Upper lobe of left lung (tissue), 6 donors: ENCODE results near the gene FOLR1. TPM values are rescaled to one million over a fixed set of nuclear protein-coding genes. Genes with fewer than 3 reads are reported as not detected.

ENCODE experiments used
- ATAC-seq, 2 donors: fragments of 200-7000 bp; cut with Tn5 transposase; one replicate each; pipeline ENCODE4 v1.9.1; 2022; ENCODE audit warnings: mild to moderate bottlenecking in 2 of 2, moderate library complexity in 2 of 2; ENCODE audit not compliant: low FRiP score in 2 of 2
- DNase-seq, 2 donors: peaks; one replicate each; pipeline ENCODE4 v3.0.0-alpha.2; 2019 to 2020
- H3K27ac ChIP-seq, 4 donors: fragments of 200-600 bp; sonication (generic); one replicate each; pipeline ENCODE4 v1.5.1; 2016 to 2019
- H3K27me3 ChIP-seq, 4 donors: fragments of 200-600 bp; sonication (generic); one replicate each; pipeline ENCODE4 v1.5.1; 2017 to 2019
- H3K36me3 ChIP-seq, 4 donors: fragments of 200-600 bp; sonication (generic); one replicate each; pipeline ENCODE4 v1.5.1; 2016 to 2019
- H3K4me1 ChIP-seq, 4 donors: fragments of 200-600 bp; sonication (generic); one replicate each; pipeline ENCODE4 v1.5.1; 2018 to 2019
- H3K4me3 ChIP-seq, 4 donors: fragments of 200-600 bp; sonication (generic); one replicate each; pipeline ENCODE4 v1.5.1; 2017 to 2019; ENCODE audit warnings: mild to moderate bottlenecking in 2 of 4, moderate library complexity in 1 of 4
- H3K9me3 ChIP-seq, 4 donors: fragments of 200-600 bp; sonication (generic); one replicate each; pipeline ENCODE4 v1.5.1; 2018 to 2019
- CTCF ChIP-seq, 6 experiments: fragments of 450-650 bp in 4 of 6; fragments of 200-600 bp in 2 of 6; sonication (generic) in 2 of 6; IDR thresholded peaks; one replicate each; pipeline ENCODE4 v1.5.1; 2016 to 2019; ENCODE audit warnings: antibody characterized with exemption in 6 of 6
- EP300 ChIP-seq, 4 donors: sonication (generic); formaldehyde crosslinking; IDR thresholded peaks; one replicate each; pipeline ENCODE4 v1.5.1; 2017; ENCODE audit warnings: antibody characterized with exemption in 4 of 4, control low read depth in 2 of 4
- POLR2A ChIP-seq, 4 donors: fragments of 450-650 bp; IDR thresholded peaks; one replicate each; pipeline ENCODE4 v1.5.1; 2016 to 2017; ENCODE audit warnings: antibody characterized with exemption in 4 of 4, mild to moderate bottlenecking in 2 of 4
- POLR2AphosphoS5 ChIP-seq, 2 donors: sonication (generic); formaldehyde crosslinking; IDR thresholded peaks; one replicate each; pipeline ENCODE4 v1.5.1; 2017; ENCODE audit warnings: antibody characterized with exemption in 2 of 2
- WGBS, 2 donors: methylation state at CpG; one replicate each; pipeline ENCODE4 v1.1.5; 2017 to 2018; 5-methylcytosine and 5-hydroxymethylcytosine counted together
- total RNA-seq, 6 donors: library from RNA; depleted of rRNA in 4 of 6; stranded (reverse); fragments of >200 nt in 4 of 6; gene quantifications; one replicate each; pipeline versions ENCODE4 v1.1.0 to v1.2.1, GENCODE V29; 2016 to 2021
- donor health status: DM: no; HTN: no; CAD: no; lungs with moderate emphysema.
- donor health status: DM: no; HTN: yes; CAD: no; lungs with severe emphysema.

The FOLR1 gene
- total RNA-seq, 6 donors from 2014 or later: 132 to 523 (median 171) TPM

- Histone ChIP-seq H3K27me3 (no peaks in the 10 kb centered on the region), H3K27ac (no peak overlapping the region), H3K9me3 (no peaks in the 10 kb centered on the region), H3K4me1 (peaks cover under 1 to 19% (median 10%) of the 10 kb centered on the region in 4 donors), H3K4me3 (no peak overlapping the region), H3K36me3 (peaks cover 42 to 90% (median 80%) of the 10 kb centered on the region in 4 donors)
- TF ChIP-seq POLR2AphosphoS5 (IDR thresholded peaks at IDR 0.05) (no peak), EP300 (IDR thresholded peaks at IDR 0.05) (no peak), CTCF (IDR thresholded peaks at IDR 0.05) (no peak), POLR2A (IDR thresholded peaks at IDR 0.05) (no peak)
- DNase-seq: peak in 1 of 2 donors; percentile 17
- 80 to 95% methylated on average over 6 to 18 of the region's 18 CpGs for WGBS, 2 donors
- no peak for ATAC-seq
These were observed 38.9 kb downstream of the FOLR1 start for GRCh38 chr11:72230764-72231365.

GRCh38 chr11:72231396-72232259 is 39.7 kb downstream of the FOLR1 start:
- H3K9me3 ChIP-seq: no peaks in the 10 kb centered on the region
- 91 to 92% methylated on average over 4 to 9 of the region's 9 CpGs for WGBS, 2 donors
- H3K4me1 ChIP-seq: peaks cover 0 to 12% (median 5%) of the 10 kb centered on the region in 4 donors
- TF ChIP-seq POLR2A (IDR thresholded peaks at IDR 0.05) (no peak), CTCF (IDR thresholded peaks at IDR 0.05) (no peak), POLR2AphosphoS5 (IDR thresholded peaks at IDR 0.05) (no peak), EP300 (IDR thresholded peaks at IDR 0.05) (no peak)
- peaks cover 47 to 97% (median 86%) of the 10 kb centered on the region in 4 donors for H3K36me3 ChIP-seq
- H3K4me3 ChIP-seq: no peak overlapping the region
- H3K27me3 ChIP-seq: no peaks in the 10 kb centered on the region
- peak in 1 of 2 donors; percentile 16 for DNase-seq
- H3K27ac ChIP-seq: no peak overlapping the region
- ATAC-seq: no peak

- no peaks in the 10 kb centered on the region for H3K9me3 ChIP-seq
- no peak for TF ChIP-seq EP300 (IDR thresholded peaks at IDR 0.05)
- TF ChIP-seq POLR2A (IDR thresholded peaks at IDR 0.05): no peak
- no peak for TF ChIP-seq POLR2AphosphoS5 (IDR thresholded peaks at IDR 0.05)
- no peak for TF ChIP-seq CTCF (IDR thresholded peaks at IDR 0.05)
- no peak overlapping the region for H3K4me3 ChIP-seq
- peaks cover 47 to 100% (median 93%) of the 10 kb centered on the region in 4 donors for H3K36me3 ChIP-seq
- peaks cover 0 to 10% (median 2%) of the 10 kb centered on the region in 4 donors for H3K4me1 ChIP-seq
- ATAC-seq (no peak), DNase-seq (peak in 1 of 2 donors; percentile 17)
- WGBS, 2 donors: 94 to 96% methylated on average over 17 to 18 of the region's 18 CpGs
- H3K27ac ChIP-seq: no peak overlapping the region
- no peaks in the 10 kb centered on the region for H3K27me3 ChIP-seq
These were observed 40.5 kb downstream of the FOLR1 start for GRCh38 chr11:72232260-72233055.

GRCh38 chr11:72233056-72233772 is 41.3 kb downstream of the FOLR1 start:
- Histone ChIP-seq H3K36me3 (peaks cover 47 to 98% (median 94%) of the 10 kb centered on the region in 4 donors), H3K4me1 (peaks cover 5 to 18% (median 7%) of the 10 kb centered on the region in 4 donors), H3K27me3 (no peaks in the 10 kb centered on the region), H3K9me3 (no peaks in the 10 kb centered on the region), H3K4me3 (no peak overlapping the region), H3K27ac (no peak overlapping the region)
- DNase-seq (peak in 1 of 2 donors; percentile 8), ATAC-seq (no peak)
- 94 to 97% methylated on average over 11 to 13 of the region's 13 CpGs for WGBS, 2 donors
- TF ChIP-seq CTCF (IDR thresholded peaks at IDR 0.05) (no peak), POLR2A (IDR thresholded peaks at IDR 0.05) (no peak), POLR2AphosphoS5 (IDR thresholded peaks at IDR 0.05) (no peak), EP300 (IDR thresholded peaks at IDR 0.05) (no peak)
